ENCODE results near the gene FLT4. TPM values are rescaled to one million over a fixed set of nuclear protein-coding genes. Genes with fewer than 3 reads are reported as not detected.
A peak's percentile ranks its signal among the peaks of the same experiment; 100 is the strongest.
"Not testable (repeated sequence)": the region's sequence is repeated elsewhere in the genome, so short reads cannot be mapped to it uniquely, and the experiment has no call there.

FLT4 gene
- not detected for polyA plus RNA-seq (ENCODE audit: low read depth in 6 of 6)

- Mint-ChIP-seq H3K27me3 (peaks cover 56 to 82% (median 79%) of the 10 kb centered on the region in 3 donors), H3K36me3 (peaks cover 8 to 14% of the 10 kb centered on the region in 2 donors), H3K27ac (peak within 1 kb of the TSS in 1 of 6 donors; percentile 17), H3K4me1 (peaks cover 6 to 27% (median 9%) of the 10 kb centered on the region in 3 donors), H3K9me3 (peaks cover 0 to 4% (median 0%) of the 10 kb centered on the region in 7 donors), H3K4me3 (peak within 1 kb of the TSS; percentile 50 to 87 (median 78))
- ATAC-seq (ENCODE audit: low read depth in 2 of 2) (no peak), DNase-seq (no peak)
Measured at GRCh38 chr5:180649297-180650039, at the start of gene FLT4. TSS of gene FLT4 (minus strand) at chr5:180649600. CDS start at chr5:180649545, 55 bp downstream.

GRCh38 chr5:180699042-180699441, 49.6 kb upstream of the FLT4 start:
- Mint-ChIP-seq H3K36me3 (no peaks in the 10 kb centered on the region), H3K4me3 (no peak overlapping the region), H3K4me1 (no peaks in the 10 kb centered on the region), H3K27me3 (peaks cover 24 to 25% (median 24%) of the 10 kb centered on the region in 3 donors), H3K27ac (no peak overlapping the region), H3K9me3 (peaks cover 0 to 41% (median 27%) of the 10 kb centered on the region in 7 donors)
- DNase-seq: no peak
- ATAC-seq (ENCODE audit: low read depth in 2 of 2): no peak

- H3K4me1 Mint-ChIP-seq: no peaks in the 10 kb centered on the region
- DNase-seq: no peak
- no peak for ATAC-seq (ENCODE audit: low read depth in 2 of 2)
- H3K27ac Mint-ChIP-seq: no peak overlapping the region
- no peak overlapping the region for H3K4me3 Mint-ChIP-seq
- peaks cover 30 to 50% (median 45%) of the 10 kb centered on the region in 3 donors for H3K27me3 Mint-ChIP-seq
- H3K36me3 Mint-ChIP-seq: no peaks in the 10 kb centered on the region
- peaks cover 0 to 31% (median 17%) of the 10 kb centered on the region in 7 donors for H3K9me3 Mint-ChIP-seq
Measured at GRCh38 chr5:180696116-180696515, 46.7 kb upstream of the FLT4 start.

GRCh38 chr5:180692429-180692828, 43.0 kb upstream of the FLT4 start:
- no peak for ATAC-seq (ENCODE audit: low read depth in 2 of 2)
- Mint-ChIP-seq H3K4me3 (no peak overlapping the region), H3K27ac (no peak overlapping the region), H3K9me3 (peaks cover 0 to 18% (median 8%) of the 10 kb centered on the region in 7 donors), H3K36me3 (no peaks in the 10 kb centered on the region), H3K27me3 (peaks cover 22 to 32% (median 31%) of the 10 kb centered on the region in 3 donors), H3K4me1 (no peaks in the 10 kb centered on the region)
- no peak for DNase-seq

GRCh38 chr5:180691046-180691445, 41.6 kb upstream of the FLT4 start:
- no peaks in the 10 kb centered on the region for H3K36me3 Mint-ChIP-seq
- no peak for DNase-seq
- H3K27me3 Mint-ChIP-seq: peaks cover 20 to 29% (median 24%) of the 10 kb centered on the region in 3 donors
- no peak overlapping the region for H3K4me3 Mint-ChIP-seq
- ATAC-seq (ENCODE audit: low read depth in 2 of 2): no peak
- peaks cover 0 to 12% (median 3%) of the 10 kb centered on the region in 7 donors for H3K9me3 Mint-ChIP-seq
- H3K27ac Mint-ChIP-seq: no peak overlapping the region
- no peaks in the 10 kb centered on the region for H3K4me1 Mint-ChIP-seq

GRCh38 chr5:180690562-180690961, 41.2 kb upstream of the FLT4 start:
- no peaks in the 10 kb centered on the region for H3K4me1 Mint-ChIP-seq
- no peak for ATAC-seq (ENCODE audit: low read depth in 2 of 2)
- no peak overlapping the region for H3K27ac Mint-ChIP-seq
- H3K27me3 Mint-ChIP-seq: peaks cover 25 to 34% (median 29%) of the 10 kb centered on the region in 3 donors
- no peaks in the 10 kb centered on the region for H3K36me3 Mint-ChIP-seq
- no peak overlapping the region for H3K4me3 Mint-ChIP-seq
- DNase-seq: no peak
- H3K9me3 Mint-ChIP-seq: peaks cover 0 to 11% (median 0%) of the 10 kb centered on the region in 7 donors

GRCh38 chr5:180689775-180690174, 40.4 kb upstream of the FLT4 start:
- peaks cover 27 to 35% (median 30%) of the 10 kb centered on the region in 3 donors for H3K27me3 Mint-ChIP-seq
- DNase-seq (no peak), ATAC-seq (ENCODE audit: low read depth in 2 of 2) (no peak)
- no peak overlapping the region for H3K27ac Mint-ChIP-seq
- no peak overlapping the region for H3K4me3 Mint-ChIP-seq
- no peaks in the 10 kb centered on the region for H3K4me1 Mint-ChIP-seq
- no peaks in the 10 kb centered on the region for H3K36me3 Mint-ChIP-seq
- peaks cover 0 to 5% (median 0%) of the 10 kb centered on the region in 7 donors for H3K9me3 Mint-ChIP-seq

- Mint-ChIP-seq H3K4me1 (no peaks in the 10 kb centered on the region), H3K36me3 (no peaks in the 10 kb centered on the region), H3K27me3 (peaks cover 27 to 35% (median 35%) of the 10 kb centered on the region in 3 donors), H3K9me3 (peaks cover 0 to 2% (median 0%) of the 10 kb centered on the region in 7 donors), H3K27ac (no peak overlapping the region), H3K4me3 (no peak overlapping the region)
- DNase-seq: no peak
- ATAC-seq (ENCODE audit: low read depth in 2 of 2): no peak
Measured at GRCh38 chr5:180689071-180689694, 39.8 kb upstream of the FLT4 start.

- Mint-ChIP-seq H3K4me1 (no peaks in the 10 kb centered on the region), H3K27me3 (peaks cover 29 to 42% (median 41%) of the 10 kb centered on the region in 3 donors), H3K9me3 (peaks cover 0 to 2% (median 0%) of the 10 kb centered on the region in 7 donors), H3K27ac (no peak overlapping the region), H3K4me3 (no peak overlapping the region), H3K36me3 (no peaks in the 10 kb centered on the region)
- no peak for DNase-seq
- ATAC-seq (ENCODE audit: low read depth in 2 of 2): no peak
Measured at GRCh38 chr5:180688330-180689070, 39.1 kb upstream of the FLT4 start.

- not testable (repeated sequence) for ATAC-seq (ENCODE audit: low read depth in 2 of 2); DNase-seq; H3K4me3 Mint-ChIP-seq; H3K36me3 Mint-ChIP-seq; H3K27ac Mint-ChIP-seq; H3K4me1 Mint-ChIP-seq; H3K9me3 Mint-ChIP-seq
- H3K27me3 Mint-ChIP-seq: peaks cover 28 to 42% (median 40%) of the 10 kb centered on the region in 3 donors
Measured at GRCh38 chr5:180686799-180687198, 37.4 kb upstream of the FLT4 start.

- Mint-ChIP-seq H3K36me3 (no peaks in the 10 kb centered on the region), H3K4me1 (no peaks in the 10 kb centered on the region), H3K27me3 (peaks cover 24 to 42% (median 37%) of the 10 kb centered on the region in 3 donors), H3K4me3 (no peak overlapping the region), H3K9me3 (peaks cover 0 to 4% (median 0%) of the 10 kb centered on the region in 7 donors), H3K27ac (peak overlapping the region in 2 of 6 donors; percentile 23 to 49)
- DNase-seq (no peak), ATAC-seq (ENCODE audit: low read depth in 2 of 2) (no peak)
Measured at GRCh38 chr5:180684623-180685161, 35.3 kb upstream of the FLT4 start.

- Mint-ChIP-seq H3K4me1 (no peaks in the 10 kb centered on the region), H3K4me3 (no peak overlapping the region), H3K27me3 (peaks cover 25 to 44% (median 42%) of the 10 kb centered on the region in 3 donors), H3K36me3 (no peaks in the 10 kb centered on the region), H3K27ac (no peak overlapping the region), H3K9me3 (peaks cover 0 to 4% (median 0%) of the 10 kb centered on the region in 7 donors)
- ATAC-seq (ENCODE audit: low read depth in 2 of 2) (no peak), DNase-seq (no peak)
Measured at GRCh38 chr5:180683220-180683922, 34.0 kb upstream of the FLT4 start.

Data from naive B cell (primary cell).